GM12891 (cell line): ENCODE data around the gene THBD.

ENCODE experiments used
- DNase-seq: peaks from one replicate; pipeline ENCODE4 v3.0.0; 2011; ENCODE audit warnings: low spot score; ENCODE audit not compliant: insufficient read length
- FAIRE-seq: peaks from 2 replicates; lab custom pipeline; 2011; peaks lifted over from hg19 to GRCh38; lab: Jason Lieb, UNC
- PAX5 ChIP-seq: IDR thresholded peaks from 2 replicates; pipeline ENCODE4 v1.6.1; 2011; ENCODE audit warnings: low read length, moderate library complexity, mild to moderate bottlenecking; ENCODE audit not compliant: insufficient read depth, severe bottlenecking
- POLR2A ChIP-seq: IDR thresholded peaks from 2 replicates; pipeline ENCODE4 v1.6.1; 2011; ENCODE audit warnings: low read depth, low read length, control low read depth
- POLR2AphosphoS5 ChIP-seq: IDR thresholded peaks from 2 replicates; pipeline ENCODE4 v1.6.1; 2011; ENCODE audit warnings: low read depth, low read length, control low read depth
- POU2F2 ChIP-seq: IDR thresholded peaks from 2 replicates; pipeline ENCODE4 v1.6.1; 2011; ENCODE audit warnings: low read depth, mild to moderate bottlenecking, control low read depth, low read length, moderate library complexity
- SPI1 ChIP-seq: IDR thresholded peaks from 2 replicates; pipeline ENCODE4 v1.6.1; 2011; ENCODE audit warnings: low read depth, low read length, control low read depth
- TAF1 ChIP-seq: IDR thresholded peaks from 2 replicates; pipeline ENCODE4 v1.6.1; 2011; ENCODE audit warnings: low read depth, low read length, control low read depth

THBD gene

GRCh38 chr20:23024701-23025100 lies 24.8 kb downstream of the THBD start:
- DNase-seq (no peak), FAIRE-seq (no peak)
- TF ChIP-seq SPI1 (no peak), POU2F2 (no peak), PAX5 (no peak), POLR2A (no peak), POLR2AphosphoS5 (no peak), TAF1 (no peak)

DNA sequence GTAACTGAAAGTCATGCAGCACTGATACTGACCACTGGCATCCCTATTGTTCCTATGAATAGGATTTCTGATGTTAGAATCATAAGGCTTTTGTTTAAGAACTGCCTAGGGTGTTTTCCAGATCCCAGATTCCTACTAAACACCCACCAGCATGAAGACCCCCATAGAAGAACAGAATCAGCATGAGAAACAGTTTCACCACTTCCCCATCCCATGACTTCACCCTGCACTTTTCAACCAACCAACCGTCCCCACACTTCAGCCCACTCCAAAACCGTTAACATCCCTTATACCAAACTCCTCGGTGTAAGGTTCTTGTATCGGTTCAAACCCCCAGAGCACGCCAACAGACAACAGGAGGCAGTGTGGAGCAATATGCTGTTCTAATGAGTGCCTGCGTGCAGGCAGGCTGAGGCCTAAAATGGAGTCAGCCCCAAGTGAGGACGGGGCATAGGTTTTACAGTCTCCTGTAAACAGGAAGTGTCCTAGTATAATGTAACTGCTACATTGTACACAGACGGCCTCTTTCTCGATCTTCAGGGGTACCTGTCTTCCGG lies 25.8 kb downstream of the THBD start:
- no peak for DNase-seq
- no peak for FAIRE-seq
- TF ChIP-seq POU2F2 (no peak), SPI1 (no peak), PAX5 (no peak), POLR2A (no peak), POLR2AphosphoS5 (no peak)

DNA sequence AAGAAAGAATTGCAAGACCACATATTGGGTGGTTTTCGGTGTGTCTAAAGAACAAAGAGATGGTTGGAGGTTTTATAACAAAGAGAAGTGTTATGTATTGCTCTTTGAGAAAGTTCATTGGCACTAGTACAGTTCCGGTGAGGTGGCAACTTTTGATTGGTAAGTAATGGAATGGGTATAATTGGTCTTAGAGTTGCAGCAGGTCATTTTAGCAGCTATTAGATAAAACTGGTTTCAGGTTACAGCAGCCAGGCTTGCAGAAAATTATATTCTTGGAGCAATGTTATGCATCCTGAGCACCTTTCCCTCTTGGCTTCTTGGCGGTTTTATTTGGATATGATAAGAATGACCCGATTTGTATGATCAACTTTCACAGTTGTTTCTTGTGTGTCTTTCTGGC lies 26.6 kb downstream of the THBD start:
- DNase-seq (no peak), FAIRE-seq (no peak)
- TF ChIP-seq PAX5 (no peak), POU2F2 (no peak), TAF1 (no peak), POLR2A (no peak), SPI1 (no peak), POLR2AphosphoS5 (no peak)

- FAIRE-seq (no peak), DNase-seq (no peak)
- TF ChIP-seq POU2F2 (no peak), SPI1 (no peak), PAX5 (no peak), TAF1 (no peak), POLR2AphosphoS5 (no peak), POLR2A (no peak)
Observed at GRCh38 chr20:23021951-23022350, 27.5 kb downstream of the THBD start.

- FAIRE-seq (no peak), DNase-seq (no peak)
- TF ChIP-seq POLR2AphosphoS5 = no peak
- TF ChIP-seq SPI1 = no peak
- TF ChIP-seq POLR2A = no peak
- TF ChIP-seq POU2F2 = no peak
- TF ChIP-seq PAX5 = no peak
- no peak for TF ChIP-seq TAF1
Observed at GRCh38 chr20:23021541-23021940, 27.9 kb downstream of the THBD start.

DNA sequence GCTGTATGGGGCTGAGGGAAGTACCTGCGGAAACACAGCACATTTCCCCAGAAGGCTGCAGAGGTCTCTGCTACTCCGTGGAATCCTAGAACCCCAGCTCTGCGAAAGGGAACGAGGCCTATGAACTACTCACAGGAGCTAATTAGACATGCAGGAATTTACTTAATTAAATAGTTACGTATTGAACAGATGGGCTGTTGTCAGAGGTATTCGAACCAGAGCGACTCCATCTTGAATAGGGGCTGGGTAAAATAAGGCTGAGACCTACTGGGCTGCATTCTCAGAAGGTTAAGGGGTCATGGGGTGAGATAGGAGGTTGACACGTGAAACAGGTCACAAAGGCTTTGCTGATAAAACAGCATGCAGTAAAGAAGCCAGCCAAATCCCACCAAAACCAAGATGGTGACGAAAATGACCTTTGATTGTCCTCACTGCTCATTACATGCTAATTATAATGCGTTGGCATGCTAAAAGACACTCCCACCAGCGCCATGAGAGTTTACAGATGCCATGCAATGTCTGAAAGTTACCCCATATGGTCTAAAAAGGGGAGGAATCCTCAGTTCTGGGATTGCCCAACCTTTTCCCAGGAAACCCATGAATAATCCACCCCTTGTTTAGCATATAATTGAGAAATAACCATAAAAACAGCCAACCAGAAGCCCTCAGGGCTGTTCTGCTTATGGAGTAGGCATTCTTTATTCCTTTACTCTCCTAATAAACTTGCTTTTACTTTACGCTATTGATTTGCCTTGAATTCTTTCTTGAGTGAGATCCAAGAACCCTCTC lies 29.0 kb downstream of the THBD start:
- TF ChIP-seq SPI1 = no peak
- no peak for TF ChIP-seq POLR2A
- no peak for TF ChIP-seq POU2F2
- TF ChIP-seq PAX5 = no peak
- no peak for TF ChIP-seq POLR2AphosphoS5
- no peak for TF ChIP-seq TAF1
- DNase-seq (no peak), FAIRE-seq (no peak)

DNA sequence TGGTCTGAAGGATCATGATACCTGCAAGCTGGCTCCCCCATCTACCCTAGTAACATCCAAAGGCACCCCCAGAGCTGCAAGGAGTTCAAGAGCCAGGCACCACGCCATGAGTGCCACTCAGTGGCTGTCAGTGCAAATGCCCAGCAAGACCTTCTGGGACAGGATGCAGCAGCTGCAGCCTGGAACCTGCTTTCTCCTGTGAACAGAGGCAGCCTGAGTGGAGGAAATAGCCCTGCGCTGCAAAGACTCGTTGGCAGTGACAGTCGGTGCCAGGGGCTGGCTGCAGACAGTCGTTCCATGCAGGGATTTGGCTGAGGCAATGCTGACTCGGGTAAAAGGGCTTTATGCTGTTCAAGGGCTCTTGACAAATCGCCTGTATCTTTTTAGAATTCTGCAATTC lies 30.1 kb downstream of the THBD start:
- DNase-seq (no peak), FAIRE-seq (no peak)
- TF ChIP-seq POLR2A = no peak
- no peak for TF ChIP-seq POLR2AphosphoS5
- TF ChIP-seq SPI1 = no peak
- TF ChIP-seq TAF1 = no peak
- TF ChIP-seq POU2F2 = no peak
- no peak for TF ChIP-seq PAX5

DNA sequence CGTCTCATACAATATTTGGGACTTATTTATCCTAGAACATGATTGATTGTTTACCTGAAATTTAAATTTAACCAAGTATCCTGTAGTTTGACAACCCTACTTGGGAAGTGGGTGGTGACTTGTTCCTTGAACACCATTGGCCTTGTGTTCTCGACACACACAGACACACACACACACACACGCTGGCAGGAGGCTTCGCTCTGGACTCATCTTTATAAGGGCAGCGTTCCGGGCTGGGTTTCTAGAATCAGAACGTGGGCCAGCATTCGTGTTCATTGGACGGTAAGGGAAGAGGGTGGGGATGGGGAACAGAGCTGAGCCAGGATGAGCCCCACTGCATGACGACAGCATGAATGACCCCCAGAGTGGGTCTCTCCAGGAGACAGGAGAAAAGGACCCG lies 30.5 kb downstream of the THBD start:
- TF ChIP-seq SPI1 (no peak), POU2F2 (no peak), TAF1 (no peak), PAX5 (no peak), POLR2AphosphoS5 (no peak), POLR2A (no peak)
- no peak for FAIRE-seq

DNA sequence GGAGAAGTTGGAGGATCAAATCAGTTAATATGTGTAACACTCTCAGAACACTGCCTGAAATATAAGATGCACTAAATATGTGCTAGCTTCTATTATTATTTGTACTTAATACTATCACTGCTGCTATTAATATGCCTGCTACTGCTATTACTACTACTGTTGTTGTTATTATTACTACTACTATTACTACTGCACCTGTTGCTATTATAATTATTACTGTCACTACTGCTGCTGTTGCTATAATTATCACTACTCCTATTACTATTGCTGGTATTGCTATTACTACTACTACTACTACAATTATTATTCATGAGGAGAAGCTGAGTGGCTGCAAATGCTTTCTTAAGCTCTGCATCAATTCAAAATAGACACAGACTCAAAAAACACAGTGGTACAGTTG lies 31.0 kb downstream of the THBD start:
- FAIRE-seq (no peak), DNase-seq (no peak)
- TF ChIP-seq POU2F2 (no peak), PAX5 (no peak)

More for the DNA sequence above, 30.5 kb downstream of the THBD start:
- no peak for DNase-seq

- TF ChIP-seq POLR2AphosphoS5 (no peak), POLR2A (no peak), TAF1 (no peak), SPI1 (no peak), PAX5 (no peak), POU2F2 (no peak)
- DNase-seq (no peak), FAIRE-seq (no peak)
Observed at GRCh38 chr20:23017516-23017915, 32.0 kb downstream of the THBD start.
